Stimulated activated CD4-positive, alpha-beta T cell treated with anti-CD3 and anti-CD28 coated beads, Interleukin-2, amount 100 ng/mL, for 48 hours (primary cell): Measurements from ENCODE around the gene ZFYVE1.
"Not testable (repeated sequence)": the region's sequence is repeated elsewhere in the genome, so short reads cannot be mapped to it uniquely, and the experiment has no call there.

Experiments
- DNase-seq, 2 donors: peaks; one replicate each; pipeline ENCODE4 v3.0.0-alpha.2; 2020

Gene ZFYVE1, protein sequence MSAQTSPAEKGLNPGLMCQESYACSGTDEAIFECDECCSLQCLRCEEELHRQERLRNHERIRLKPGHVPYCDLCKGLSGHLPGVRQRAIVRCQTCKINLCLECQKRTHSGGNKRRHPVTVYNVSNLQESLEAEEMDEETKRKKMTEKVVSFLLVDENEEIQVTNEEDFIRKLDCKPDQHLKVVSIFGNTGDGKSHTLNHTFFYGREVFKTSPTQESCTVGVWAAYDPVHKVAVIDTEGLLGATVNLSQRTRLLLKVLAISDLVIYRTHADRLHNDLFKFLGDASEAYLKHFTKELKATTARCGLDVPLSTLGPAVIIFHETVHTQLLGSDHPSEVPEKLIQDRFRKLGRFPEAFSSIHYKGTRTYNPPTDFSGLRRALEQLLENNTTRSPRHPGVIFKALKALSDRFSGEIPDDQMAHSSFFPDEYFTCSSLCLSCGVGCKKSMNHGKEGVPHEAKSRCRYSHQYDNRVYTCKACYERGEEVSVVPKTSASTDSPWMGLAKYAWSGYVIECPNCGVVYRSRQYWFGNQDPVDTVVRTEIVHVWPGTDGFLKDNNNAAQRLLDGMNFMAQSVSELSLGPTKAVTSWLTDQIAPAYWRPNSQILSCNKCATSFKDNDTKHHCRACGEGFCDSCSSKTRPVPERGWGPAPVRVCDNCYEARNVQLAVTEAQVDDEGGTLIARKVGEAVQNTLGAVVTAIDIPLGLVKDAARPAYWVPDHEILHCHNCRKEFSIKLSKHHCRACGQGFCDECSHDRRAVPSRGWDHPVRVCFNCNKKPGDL

DNA sequence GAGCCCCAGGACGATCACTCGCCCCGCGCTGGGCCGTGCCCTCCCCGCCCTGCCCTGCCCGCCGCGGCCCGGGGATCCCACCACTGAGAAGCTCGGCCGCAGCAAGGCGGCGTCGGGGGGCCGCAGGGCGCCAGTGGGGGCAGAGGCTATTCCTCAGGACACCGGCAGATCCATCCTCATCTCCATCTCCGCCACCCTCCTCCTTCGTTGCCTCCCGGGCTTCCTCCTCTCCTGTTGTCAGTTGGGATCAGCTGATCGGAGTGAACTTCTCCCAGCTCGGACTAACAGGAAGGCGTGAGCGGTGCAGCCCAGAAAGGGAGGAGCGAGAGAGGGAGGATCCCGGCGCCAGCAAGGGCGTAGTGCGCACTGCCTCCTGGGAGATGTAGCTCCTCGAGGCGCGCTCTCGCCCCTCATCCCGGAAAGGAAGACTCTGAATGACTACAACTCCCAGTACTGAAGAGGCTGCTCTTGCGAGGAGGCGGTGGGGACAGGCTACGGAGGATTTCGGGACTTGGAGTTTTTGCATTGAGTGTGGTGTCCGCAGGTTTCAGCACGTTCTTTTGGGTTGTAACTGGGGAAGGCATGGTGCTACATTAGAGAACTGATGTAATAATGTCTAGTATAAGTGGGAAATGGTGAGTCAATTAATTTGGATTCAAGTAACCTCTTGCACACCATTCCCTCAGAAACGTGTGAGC lies at the start of gene ZFYVE1:
Gene ZFYVE1 (minus strand): TSS at position 262 of the 698 bp plus-strand sequence. CDS start 2,598 bp downstream, outside the sequence.
- peak; percentile 84 to 85 for DNase-seq

DNA sequence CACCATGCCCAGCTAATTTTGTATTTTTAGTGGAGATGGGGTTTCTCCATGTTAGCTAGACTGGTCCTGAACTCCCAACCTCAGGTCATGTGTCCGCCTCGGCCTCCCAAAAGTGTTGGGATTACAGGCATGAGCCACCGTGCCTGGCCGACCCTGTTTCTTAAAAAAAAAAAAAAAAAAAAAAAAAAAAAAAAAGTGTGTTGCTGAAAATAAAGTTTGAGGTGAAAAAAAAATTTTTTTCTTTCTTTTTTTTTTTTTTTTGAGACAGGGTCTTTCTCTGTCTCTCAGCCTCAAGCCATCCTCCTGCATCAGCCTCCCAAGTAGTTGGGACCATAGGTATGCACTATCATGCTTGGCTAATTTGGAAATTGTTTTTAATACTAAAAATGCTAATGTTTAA lies 42.7 kb upstream of the ZFYVE1 start:
- no peak for DNase-seq

DNA sequence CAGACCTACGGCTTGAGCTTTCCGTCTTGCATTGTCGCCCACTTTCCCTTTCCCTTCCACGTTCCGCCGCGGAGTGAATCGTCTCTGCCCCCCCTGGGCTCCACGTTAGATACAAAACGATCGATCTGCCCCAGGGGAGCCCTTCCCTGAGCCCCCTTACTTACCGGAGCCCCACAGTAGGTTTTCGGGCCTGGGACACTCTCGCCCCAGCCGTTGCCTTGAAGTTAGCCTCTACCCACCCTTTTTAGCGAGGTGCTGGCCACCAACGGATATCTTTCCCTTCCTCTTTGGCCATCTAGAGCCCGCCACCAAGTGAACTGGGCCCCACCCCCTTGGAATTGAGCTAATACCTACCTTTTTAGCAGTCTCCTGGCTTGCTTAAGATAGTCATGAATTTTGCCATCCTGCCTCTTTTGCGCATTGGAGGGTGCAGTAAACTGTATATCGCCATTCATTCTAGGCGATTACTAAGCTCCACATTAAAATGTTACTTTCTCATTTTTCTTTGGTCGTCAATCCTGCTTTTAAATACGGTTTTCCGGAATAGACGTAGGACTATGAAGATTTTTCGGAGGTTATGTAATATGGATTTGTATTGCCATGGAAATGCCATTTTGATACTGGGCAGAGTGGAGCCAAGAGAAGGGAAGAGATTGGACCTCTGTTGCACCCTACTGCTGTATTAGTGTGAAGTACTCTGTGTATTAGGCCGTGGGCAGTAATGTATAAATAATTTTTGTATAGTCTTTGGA lies 32.2 kb upstream of the ZFYVE1 start:
- DNase-seq = peak in 1 of 2 donors; percentile 27

DNA sequence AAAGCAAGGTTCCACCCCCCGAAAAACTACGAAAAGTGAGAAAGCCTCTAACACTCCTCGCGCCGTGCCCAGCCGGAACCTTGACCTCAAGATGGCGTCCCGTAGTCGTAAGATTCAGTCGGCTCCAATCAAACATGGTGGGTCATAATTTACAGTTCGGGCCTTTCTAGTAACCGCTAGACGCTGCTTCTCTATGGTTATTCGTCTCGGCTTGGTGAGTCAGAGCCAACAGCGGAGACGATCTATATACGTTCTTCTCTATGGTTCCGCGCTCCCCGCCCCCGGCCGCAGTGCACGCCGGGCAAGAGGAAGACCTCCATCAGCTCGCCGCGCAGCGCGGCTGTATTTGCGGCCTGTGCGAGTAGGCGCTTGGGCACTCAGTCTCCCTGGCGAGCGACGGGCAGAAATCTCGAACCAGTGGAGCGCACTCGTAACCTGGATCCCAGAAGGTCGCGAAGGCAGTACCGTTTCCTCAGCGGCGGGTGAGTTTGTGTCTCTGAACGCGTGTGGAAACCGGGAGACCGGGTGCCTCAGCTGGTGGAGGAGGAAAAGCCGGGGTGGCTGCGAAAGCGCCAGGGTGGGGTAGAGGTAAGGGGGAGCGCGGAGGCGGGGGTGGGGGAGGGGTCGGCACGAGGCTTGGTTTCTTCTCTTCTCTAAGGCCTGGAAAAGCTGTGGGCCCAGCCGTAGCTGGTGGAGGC lies 31.5 kb upstream of the ZFYVE1 start, which contains the start of gene RBM25:
Gene RBM25 (plus strand): TSS at position 311 of the 698 bp plus-strand sequence. CDS start 13,108 bp downstream, outside the sequence.
- DNase-seq = peak; percentile 89 to 90

DNA sequence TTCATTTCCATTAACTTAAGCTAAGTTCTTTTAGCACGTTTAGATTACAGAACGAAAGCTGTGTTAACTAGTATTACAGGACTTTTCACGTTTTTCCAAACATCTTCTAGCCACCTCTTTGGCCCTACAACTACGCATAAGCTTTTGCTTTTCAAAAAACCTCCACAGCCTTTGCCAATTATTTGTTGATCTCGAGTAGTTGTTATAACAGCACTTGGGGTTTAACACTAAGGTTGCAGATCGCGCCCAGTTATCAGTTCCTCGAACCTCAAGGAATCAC lies 31.0 kb upstream of the ZFYVE1 start:
- DNase-seq = no peak

DNA sequence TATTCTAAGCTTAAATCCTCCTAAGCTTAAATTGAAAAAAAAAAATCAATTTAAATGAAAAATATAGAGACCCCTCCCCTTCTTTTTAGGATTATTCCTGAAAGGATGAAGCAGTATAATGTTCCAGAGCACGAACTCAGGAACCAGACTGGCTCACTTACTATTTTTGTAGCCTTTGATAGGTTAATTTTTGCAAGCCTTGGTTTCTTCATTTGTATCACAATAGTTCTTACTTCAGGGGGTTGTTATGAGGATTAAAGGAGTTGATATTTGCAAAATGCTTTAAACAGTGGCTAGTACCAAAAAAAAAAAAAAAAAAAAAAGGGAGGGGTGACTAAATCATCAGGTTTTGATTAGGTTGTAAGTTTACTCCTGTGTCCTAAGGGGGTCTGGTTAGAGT lies 28.3 kb upstream of the ZFYVE1 start:
- no peak for DNase-seq

DNA sequence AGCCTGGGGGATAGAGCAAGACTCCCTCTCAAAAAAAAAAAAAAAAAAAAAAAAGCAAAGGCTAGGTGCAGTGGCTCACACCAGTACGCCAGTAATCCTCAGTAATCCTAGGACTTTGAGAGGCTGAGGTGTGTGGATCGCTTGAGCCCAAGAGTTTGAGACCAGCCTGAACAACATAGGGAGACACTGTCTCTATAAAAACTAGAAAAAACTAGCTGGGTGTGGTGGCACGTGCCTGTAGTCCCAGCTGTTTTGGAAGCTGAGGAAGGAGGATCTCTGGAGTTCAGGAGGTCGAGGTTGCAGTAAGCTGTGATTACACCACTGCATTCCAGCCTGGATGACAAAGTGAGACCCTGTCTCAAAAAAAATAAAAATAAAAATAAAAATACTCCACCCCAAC lies 22.5 kb upstream of the ZFYVE1 start:
- DNase-seq = no peak

DNA sequence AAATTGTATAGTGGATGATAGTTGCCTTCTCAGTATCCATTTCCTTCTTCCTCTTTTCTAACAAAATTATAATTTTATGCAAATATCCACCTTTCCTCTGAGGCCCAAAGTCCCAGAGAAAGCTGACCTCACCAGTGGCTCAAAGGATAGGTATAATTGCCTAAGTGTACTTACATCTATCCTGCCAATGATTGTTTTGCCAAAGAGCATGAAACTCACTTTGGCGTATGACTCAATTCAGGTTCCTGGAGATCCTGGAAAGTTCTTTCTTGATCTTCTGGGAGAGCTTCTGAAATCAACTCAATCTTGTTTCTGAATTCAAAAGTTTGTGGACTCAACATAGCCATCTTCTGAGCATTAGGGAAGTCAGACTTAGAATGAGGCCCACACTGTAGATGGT lies 20.9 kb upstream of the ZFYVE1 start:
- no peak for DNase-seq

DNA sequence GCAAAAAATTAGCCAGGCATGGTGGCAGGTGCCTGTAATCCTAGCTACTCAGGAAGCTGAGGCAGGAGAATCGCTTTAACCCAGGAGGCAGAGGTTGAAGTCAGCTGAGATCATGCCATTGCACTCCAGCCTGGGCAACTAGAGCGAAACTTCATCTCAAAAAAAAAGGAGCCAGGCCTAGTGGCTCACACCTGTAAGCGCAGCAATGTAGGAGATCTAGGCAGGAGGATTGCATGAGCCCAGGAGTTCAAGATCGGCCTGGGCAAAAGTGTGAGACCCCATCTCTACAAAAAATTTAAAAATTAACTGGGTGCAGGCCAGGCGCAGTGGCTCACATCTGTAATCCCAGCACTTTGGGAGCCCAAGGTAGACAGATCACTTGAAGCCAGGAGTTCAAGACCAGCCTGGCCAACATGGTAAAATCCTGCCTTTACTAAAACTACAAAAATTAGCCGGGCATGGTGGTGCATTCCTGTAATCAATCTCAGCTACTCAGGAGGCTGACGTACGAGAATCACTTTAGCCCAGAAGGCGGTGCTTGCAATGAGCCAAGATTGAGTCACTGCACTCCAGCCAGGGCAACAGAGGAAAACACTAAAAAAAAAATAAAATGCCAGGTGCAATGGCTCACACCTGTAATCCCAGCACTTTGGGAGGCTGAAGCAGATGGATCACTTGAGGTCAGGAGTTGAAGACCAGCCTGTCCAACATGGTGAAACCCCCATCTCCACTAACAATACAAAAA lies 10.0 kb upstream of the ZFYVE1 start:
- DNase-seq = not testable (repeated sequence)

DNA sequence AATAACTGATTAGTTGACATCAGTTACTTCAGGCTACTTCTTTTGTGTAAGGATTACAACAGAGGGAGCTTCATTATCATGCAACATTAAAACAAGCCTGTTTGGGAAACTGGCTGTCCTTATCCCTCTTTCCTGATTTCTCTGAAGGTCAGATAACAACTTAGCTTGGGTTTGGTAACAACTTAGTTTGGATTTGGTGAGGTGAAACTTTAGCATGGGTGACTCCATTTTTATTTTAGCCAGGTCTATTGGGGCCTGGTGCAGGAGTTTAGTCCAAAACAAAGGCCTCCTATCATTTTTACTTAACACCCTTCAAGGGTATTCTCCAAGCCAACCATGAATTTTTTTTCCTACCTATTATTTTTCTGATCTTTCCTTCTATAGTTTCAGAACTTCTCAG lies 1.1 kb upstream of the ZFYVE1 start:
- DNase-seq = no peak

DNA sequence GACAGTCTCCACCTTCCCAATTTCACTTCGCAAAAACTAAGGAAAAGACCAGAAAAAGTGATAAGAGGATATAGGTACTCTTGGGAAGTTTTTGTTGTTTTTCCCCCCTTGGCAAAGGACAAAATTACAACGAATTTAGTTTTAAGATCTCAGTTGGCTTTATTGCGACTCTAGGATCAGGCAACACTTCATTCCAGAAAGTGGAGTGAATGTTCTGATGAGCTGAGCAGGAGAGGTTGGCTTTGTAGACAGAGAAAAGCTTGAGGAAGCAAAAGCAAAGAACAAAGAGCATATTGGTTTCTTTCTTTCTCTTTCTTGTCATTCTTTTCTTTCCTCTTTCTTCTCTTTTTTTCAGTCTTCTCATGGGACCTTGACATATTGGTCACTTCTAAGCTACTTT lies 640 bp upstream of the ZFYVE1 start:
- no peak for DNase-seq

DNA sequence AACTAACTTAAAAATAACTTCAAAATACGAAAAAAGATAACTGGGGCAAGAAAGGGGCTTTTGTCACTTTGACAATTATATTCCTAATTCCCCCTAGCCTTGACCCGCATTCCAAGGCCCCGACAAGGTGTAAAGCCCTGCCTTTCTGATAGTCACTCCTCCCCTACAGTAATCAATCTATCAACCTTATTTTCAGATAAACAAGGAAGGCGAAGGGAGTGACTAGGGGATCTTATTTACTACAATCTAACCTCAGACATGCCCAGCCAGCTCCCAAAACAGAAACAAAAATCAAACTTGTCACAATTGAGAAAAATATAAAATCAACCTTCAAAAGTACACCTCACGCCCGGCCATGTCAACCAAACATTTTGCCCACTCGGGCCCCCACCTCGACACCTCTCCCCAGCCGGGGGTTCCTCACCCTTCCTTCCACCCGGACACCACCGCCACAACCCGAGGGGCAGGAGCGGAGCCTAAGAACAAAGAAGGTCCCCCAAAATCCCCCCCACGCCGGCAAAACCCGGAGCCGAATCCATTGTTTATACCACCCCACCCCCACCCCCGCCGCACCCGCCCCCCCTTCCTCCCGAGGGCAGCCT lies 562 bp downstream of the ZFYVE1 start:
- no peak for DNase-seq

DNA sequence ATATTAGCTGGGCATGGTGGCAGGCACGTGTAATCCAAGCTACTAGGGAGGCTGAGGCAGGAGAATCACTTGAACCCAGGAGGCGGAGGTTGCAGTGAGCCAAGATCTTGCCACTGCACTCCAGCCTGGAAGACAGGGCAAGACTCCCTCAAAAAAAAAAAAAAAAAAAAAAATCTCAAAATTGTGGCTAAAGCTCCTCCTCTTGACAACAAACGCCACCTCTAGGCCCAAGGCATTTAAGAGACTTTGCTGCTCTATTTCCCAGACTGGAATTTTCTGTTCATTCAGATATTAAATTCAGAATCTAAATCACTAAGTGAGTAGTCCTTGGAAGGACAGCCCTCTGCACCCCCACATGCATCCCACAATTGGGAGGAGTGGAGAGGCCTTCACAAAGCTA lies 1.4 kb downstream of the ZFYVE1 start:
- DNase-seq = no peak

DNA sequence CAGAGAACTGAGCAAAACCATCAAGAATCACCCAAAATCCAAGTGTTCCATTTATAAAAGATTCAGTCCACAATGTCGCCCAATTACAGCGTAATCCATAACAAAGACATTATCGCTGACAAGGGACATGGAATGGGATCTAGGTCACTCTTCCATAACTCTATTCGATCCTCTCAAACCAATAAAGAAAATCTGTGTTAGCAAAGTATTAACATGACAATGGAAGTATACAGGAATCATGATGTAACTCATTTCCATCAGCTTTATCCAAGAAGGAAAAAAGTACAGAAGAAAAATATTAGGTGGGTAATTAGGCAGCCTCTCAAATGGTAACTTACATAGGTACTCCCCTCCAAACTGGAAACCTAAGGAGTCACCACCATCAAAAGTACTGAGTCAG lies 4.9 kb downstream of the ZFYVE1 start:
- DNase-seq = no peak

DNA sequence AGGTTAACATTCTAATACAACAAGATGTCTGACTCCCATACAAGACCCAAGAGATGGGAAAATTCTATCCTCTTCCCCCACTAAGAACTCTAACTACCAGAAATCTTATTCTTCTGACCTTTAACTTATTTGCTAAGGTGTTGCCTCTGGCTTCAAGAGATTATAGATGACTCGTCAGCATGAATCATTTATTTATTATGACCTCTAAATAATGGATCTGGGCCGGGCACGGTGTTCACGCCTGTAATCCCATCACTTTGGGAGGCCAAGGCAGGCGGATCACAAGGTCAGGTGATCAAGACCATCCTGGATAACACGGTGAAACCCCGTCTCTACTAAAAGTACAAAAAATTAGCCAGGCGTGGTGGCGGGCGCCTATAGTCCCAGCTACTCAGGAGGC lies 10.9 kb downstream of the ZFYVE1 start:
- not testable (repeated sequence) for DNase-seq

DNA sequence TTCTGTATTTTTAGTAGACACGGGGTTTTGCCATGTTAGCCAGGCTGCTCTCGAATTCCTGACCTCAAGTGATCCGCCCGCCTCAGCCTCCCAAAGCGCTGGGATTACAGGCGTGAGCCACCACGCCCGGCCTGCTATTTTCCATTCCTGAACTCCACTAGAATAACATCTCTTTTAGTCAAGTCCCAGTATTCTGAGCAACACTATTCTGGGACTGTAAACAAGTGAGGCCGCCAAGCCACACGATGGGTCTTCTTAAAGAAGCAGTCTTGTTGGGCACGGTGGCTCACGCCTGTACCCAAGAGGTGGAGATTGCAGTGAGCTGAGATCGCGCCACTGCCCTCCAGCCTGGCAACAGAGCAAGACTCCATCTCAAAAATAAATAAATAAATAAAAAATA lies 11.4 kb downstream of the ZFYVE1 start:
- DNase-seq = not testable (repeated sequence)

DNA sequence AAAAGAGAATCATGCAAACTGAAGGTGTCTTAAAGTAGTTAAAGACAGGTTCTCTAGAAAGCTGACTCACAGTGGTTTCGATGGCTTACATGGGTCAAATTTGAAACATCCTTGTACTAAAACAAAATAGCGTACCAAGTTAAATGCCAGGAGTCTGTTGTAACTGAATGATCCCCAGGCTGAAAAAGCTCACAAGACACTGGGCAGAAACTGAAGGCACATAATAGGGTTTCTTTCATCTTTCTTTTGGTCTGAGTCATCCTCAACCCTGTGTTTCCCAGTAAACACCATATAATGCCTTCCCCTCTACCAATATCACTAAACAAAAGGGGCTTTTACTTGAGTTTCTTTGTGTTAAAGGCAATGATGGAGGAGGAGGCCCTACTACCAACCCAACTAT lies 12.8 kb downstream of the ZFYVE1 start:
- DNase-seq = no peak

DNA sequence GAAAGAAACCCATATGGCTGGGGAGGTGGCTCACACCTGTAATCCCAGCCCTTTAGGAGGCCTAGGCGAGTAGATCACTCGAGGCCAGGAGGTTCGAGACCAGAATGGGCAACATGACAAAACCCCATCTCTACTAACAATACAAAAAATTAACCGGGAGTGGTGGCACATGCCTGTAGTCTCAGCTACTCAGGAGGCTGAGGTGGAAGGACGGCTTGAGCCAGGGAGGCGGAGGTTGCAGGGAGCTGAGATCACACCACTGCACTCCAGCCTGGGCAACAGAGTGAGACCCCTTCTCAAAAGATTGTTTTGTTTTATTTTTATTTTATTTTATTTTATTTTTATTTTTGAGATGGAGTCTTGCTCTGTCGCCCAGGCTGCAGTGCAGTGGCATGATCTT lies 15.7 kb downstream of the ZFYVE1 start:
- DNase-seq = not testable (repeated sequence)

DNA sequence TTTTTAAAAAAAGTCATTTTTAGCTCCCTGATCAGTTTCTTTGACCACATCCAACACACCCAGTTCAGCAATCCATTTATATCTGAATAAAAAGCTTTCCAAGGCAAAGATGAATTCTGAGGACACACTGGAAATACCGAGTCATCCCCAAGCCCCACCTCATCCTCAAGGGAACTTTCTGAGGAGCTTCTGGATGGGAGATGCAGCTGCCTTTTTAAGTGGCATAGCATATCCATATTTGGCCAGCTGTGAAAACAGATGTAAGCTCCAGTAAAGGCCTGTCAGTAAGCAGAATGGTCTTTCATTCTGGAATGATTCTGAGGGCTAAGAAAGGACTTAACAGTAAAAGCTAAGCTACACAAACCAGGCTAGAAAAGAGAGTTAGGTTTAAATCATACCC lies 18.4 kb downstream of the ZFYVE1 start:
- DNase-seq = no peak

DNA sequence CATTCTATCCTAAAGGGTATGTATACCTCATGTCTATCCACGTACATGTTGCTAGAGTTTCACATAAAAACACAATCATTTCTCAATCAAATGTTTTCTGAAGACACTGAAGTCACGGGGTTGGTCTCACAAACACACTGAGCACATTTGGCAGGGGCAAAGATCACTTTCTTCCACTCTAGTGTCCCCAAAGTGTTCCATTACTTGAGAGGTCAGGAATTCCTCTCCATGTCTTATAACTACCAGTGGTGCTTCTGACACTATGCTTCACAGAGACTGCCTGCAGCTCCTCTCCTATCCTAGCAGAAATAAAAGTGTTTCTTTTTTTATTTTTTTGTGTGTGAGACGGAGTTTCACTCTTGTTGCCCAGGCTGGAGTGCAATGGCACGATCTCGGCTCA lies 19.1 kb downstream of the ZFYVE1 start:
- no peak for DNase-seq

DNA sequence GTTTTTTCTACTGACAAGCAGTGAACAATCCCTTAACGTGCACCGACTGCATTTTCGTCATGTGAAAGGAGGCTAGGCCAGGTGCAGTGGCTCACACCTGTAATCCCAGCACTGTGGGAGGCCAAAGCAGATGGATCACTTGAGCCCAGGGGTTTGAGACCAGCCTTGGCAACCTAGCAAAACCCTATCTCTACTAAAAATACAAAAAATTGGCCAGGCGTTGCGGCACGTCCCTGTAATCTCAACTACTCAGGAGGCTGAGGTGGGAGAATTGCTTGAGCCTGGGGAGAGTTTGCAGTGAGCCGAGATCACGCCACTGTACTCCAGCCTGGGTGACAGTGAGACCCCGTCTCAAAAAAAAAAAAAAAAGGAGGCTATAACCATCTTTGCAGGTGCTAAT lies 22.3 kb downstream of the ZFYVE1 start:
- not testable (repeated sequence) for DNase-seq
